PC-3 (cell line): ENCODE data around the gene ZBTB43. TPM values are rescaled to one million over a fixed set of nuclear protein-coding genes. Genes with fewer than 3 reads are reported as not detected.

Experiments
- ATAC-seq: fragments of 200-7000 bp; cut with Tn5 transposase; 2 replicates; pipeline ENCODE4 v1.9.1; 2020; ENCODE audit warnings: mild to moderate bottlenecking, moderate library complexity
- BruUV-seq: library from RNA; stranded (reverse); fragments of 400-500 nt; replicated peaks from 2 replicates; lab custom pipeline; 2021; lab: Mats Ljungman, UMichigan
- CTCF ChIA-PET: fragments of 300-600 bp; sonication (Branson Sonifier 250); formaldehyde crosslinking; loops from one replicate; lab custom pipeline; 2022; ENCODE audit warnings: antibody characterized with exemption; lab: Charles Lee
- POLR2A ChIA-PET: fragments of 300-600 bp; sonication (Branson Sonifier 250); formaldehyde crosslinking; loops from one replicate; lab custom pipeline; 2022; ENCODE audit warnings: antibody characterized with exemption; ENCODE audit not compliant: unreplicated experiment; lab: Charles Lee
- DNase-seq: peaks from one replicate; pipeline ENCODE4 v3.0.0-alpha.2; 2015
- H2AFZ ChIP-seq: fragments of 300-600 bp; sonication (generic); 2 replicates; pipeline ENCODE4 v1.6.0; 2016; ENCODE audit warnings: antibody characterized with exemption, low read length
- H3F3A ChIP-seq: fragments of 300-600 bp; sonication (generic); one replicate; pipeline ENCODE4 v1.6.0; 2017; ENCODE audit warnings: antibody characterized with exemption, low read length, control low read depth, mild to moderate bottlenecking; ENCODE audit not compliant: unreplicated experiment
- H3K27ac ChIP-seq: fragments of 300-600 bp; sonication (generic); 2 replicates; pipeline ENCODE4 v1.5.1; 2016; ENCODE audit warnings: mild to moderate bottlenecking, low read length
- H3K27me3 ChIP-seq: fragments of 300-600 bp; sonication (generic); 2 replicates; pipeline ENCODE4 v1.6.1; 2016; ENCODE audit warnings: low read length, mixed read lengths
- H3K36me3 ChIP-seq: fragments of 300-600 bp; sonication (generic); 2 replicates; pipeline ENCODE4 v1.6.1; 2016; ENCODE audit warnings: low read depth, mixed run types, low read length, mixed read lengths
- H3K4me1 ChIP-seq: fragments of 300-600 bp; sonication (generic); 2 replicates; pipeline ENCODE4 v1.5.1; 2016; ENCODE audit warnings: low read length; ENCODE audit not compliant: insufficient read depth
- H3K4me2 ChIP-seq: fragments of 300-600 bp; sonication (generic); 2 replicates; pipeline ENCODE4 v1.6.0; 2016; ENCODE audit warnings: low read length
- H3K4me3 ChIP-seq: fragments of 300-600 bp; sonication (generic); 2 replicates; pipeline ENCODE4 v1.5.1; 2016; ENCODE audit warnings: mild to moderate bottlenecking, low read length, mixed read lengths
- H3K79me2 ChIP-seq: fragments of 300-600 bp; sonication (generic); 2 replicates; pipeline ENCODE4 v1.6.1; 2017; ENCODE audit warnings: low read length, mixed read lengths
- H3K9ac ChIP-seq: fragments of 300-600 bp; sonication (generic); 2 replicates; pipeline ENCODE4 v1.6.0; 2016; ENCODE audit warnings: mild to moderate bottlenecking, low read length
- H3K9me2 ChIP-seq: fragments of 300-600 bp; sonication (generic); replicated peaks from 2 replicates; pipeline ENCODE4 v1.6.1; 2016; ENCODE audit warnings: mixed run types, low read length, mixed read lengths
- H3K9me3 ChIP-seq: fragments of 300-600 bp; sonication (generic); 2 replicates; pipeline ENCODE4 v1.6.1; 2016; ENCODE audit warnings: low read length, mixed read lengths
- H4K20me1 ChIP-seq: fragments of 300-600 bp; sonication (generic); 2 replicates; pipeline ENCODE4 v1.6.1; 2016; ENCODE audit warnings: low read length, mixed read lengths
- CTCF ChIP-seq: fragments of 300-600 bp; sonication (generic); conservative IDR thresholded peaks from 2 replicates; pipeline ENCODE4 v1.5.1; 2017; ENCODE audit warnings: antibody characterized with exemption, low read depth, mild to moderate bottlenecking, low read length
- EZH2 ChIP-seq: fragments of 300-600 bp; sonication (generic); IDR thresholded peaks from one replicate; pipeline ENCODE4 v1.6.1; 2017; ENCODE audit warnings: antibody characterized with exemption, mild to moderate bottlenecking, low read length; ENCODE audit not compliant: unreplicated experiment
- EZH2phosphoT487 ChIP-seq: fragments of 300-600 bp; sonication (generic); IDR thresholded peaks from 2 replicates; pipeline ENCODE4 v1.6.1; 2018; ENCODE audit warnings: mild to moderate bottlenecking, antibody characterized with exemption, low read length, borderline replicate concordance
- intact Hi-C: fragments of 100-400 bp; cut with micrococcal nuclease; formaldehyde crosslinking; loops from 2 replicates; pipeline ENCODE4 v1.9.0; 2023
- total RNA-seq: library from RNA; depleted of rRNA; stranded (reverse); fragments of >200 nt; gene quantifications from 2 replicates; pipeline ENCODE4 v1.2.3, GENCODE V29; 2014

The ZBTB43 gene
- total RNA-seq, 1 experiment from 2014 or later, result 5.9 TPM

GRCh38 chr9:126849591-126850225, 44.9 kb downstream of the ZBTB43 start:
- ATAC-seq, result no peak
- Histone ChIP-seq H4K20me1 (no peaks in the 10 kb centered on the region), H3K36me3 (no peaks in the 10 kb centered on the region), H3K27ac (no peak overlapping the region), H3K4me1 (no peaks in the 10 kb centered on the region), H3K4me3 (no peak overlapping the region), H3F3A (no peaks in the 10 kb centered on the region), H3K27me3 (no peaks in the 10 kb centered on the region), H3K9me2 (no peaks in the 10 kb centered on the region), H2AFZ (no peak overlapping the region), H3K9ac (no peak overlapping the region), H3K4me2 (no peak overlapping the region), H3K9me3 (no peaks in the 10 kb centered on the region), H3K79me2 (no peaks in the 10 kb centered on the region)
- CTCF ChIA-PET, result no interaction called here
- DNase-seq, result no peak
- no peak for TF ChIP-seq EZH2phosphoT487
- TF ChIP-seq CTCF, result no peak
- no peak for TF ChIP-seq EZH2
- POLR2A ChIA-PET, result no interaction called here
- intact Hi-C loops, result no loop called here
- BruUV-seq, result no TSS peak

DNA sequence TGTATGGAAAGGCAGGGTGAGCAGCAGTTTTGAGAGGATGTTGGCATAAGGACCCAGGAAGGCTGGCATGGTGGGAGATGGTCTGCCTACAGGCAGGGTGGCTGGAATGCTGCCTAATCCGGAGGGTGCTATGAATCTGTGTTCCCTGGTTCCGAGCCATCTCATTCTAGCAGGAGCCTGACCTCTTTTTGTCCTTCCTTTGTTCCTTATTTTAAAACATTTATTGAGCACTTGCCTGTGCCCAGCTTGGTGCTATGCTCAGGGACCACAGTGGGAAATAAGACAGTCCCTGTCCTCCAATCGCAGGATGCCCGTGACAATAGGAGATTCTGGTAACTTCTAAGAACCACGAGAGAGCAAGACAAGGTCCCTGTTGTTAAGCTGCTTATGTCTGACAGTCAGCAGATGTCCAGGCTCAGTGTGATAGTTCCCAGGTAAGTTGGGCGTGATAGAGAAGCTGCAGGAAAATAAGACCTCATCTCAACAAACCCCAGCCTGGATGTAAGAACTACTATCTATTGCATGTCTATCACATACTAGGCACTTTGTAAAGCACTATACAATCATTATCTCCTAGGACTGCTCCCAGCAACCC, 46.5 kb downstream of the ZBTB43 start:
- Histone ChIP-seq H3K27me3 (no peaks in the 10 kb centered on the region), H3K4me3 (no peak overlapping the region), H3K9ac (no peak overlapping the region), H3K9me2 (no peaks in the 10 kb centered on the region), H4K20me1 (no peaks in the 10 kb centered on the region), H3K9me3 (no peaks in the 10 kb centered on the region), H2AFZ (no peak overlapping the region), H3K79me2 (no peaks in the 10 kb centered on the region), H3K4me1 (no peaks in the 10 kb centered on the region), H3K27ac (no peak overlapping the region), H3K36me3 (no peaks in the 10 kb centered on the region), H3F3A (no peaks in the 10 kb centered on the region), H3K4me2 (no peak overlapping the region)
- ChIA-PET POLR2A (no interaction called here), CTCF (no interaction called here)
- no peak for ATAC-seq
- no peak for DNase-seq
- intact Hi-C loops, result no loop called here
- no TSS peak for BruUV-seq
- no peak for TF ChIP-seq CTCF
- TF ChIP-seq EZH2, result no peak
- no peak for TF ChIP-seq EZH2phosphoT487

DNA sequence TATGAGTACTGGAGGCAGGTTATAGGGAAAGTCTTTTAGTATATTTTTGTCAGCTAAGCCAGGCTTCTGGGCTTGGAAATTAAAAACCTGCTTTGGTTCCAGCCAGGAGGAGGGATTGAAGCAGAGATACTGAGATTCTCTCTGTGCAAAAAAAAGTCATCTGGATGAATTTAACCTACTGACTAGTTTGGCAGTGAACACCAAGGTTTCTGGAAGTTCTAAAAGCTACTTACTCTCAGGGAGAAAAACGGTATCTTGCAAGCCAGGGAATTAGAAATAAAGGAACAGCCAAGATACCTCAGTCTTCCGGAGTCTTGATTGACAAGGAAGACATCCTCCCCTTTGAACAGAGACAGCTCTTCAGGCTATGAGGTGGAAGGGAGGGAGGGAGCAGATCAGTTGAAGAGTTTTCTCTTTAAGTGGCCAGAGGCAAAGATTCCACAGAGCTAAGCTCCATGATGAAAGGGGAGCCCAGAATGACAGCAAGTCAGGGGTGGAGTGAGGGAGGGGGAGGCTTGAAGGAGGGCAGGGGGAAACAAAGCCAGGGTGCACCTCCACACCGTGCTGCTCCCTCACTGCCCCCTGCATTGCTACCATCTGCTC, 47.3 kb downstream of the ZBTB43 start:
- intact Hi-C loops, result no loop called here
- H3K4me2 ChIP-seq, result no peak overlapping the region
- H3K79me2 ChIP-seq, result no peaks in the 10 kb centered on the region
- ATAC-seq (no peak), DNase-seq (no peak)
- H3K9me3 ChIP-seq, result no peaks in the 10 kb centered on the region
- H3K27ac ChIP-seq, result no peak overlapping the region
- CTCF ChIA-PET, result interaction anchor here (0.6 kb wide), 1 partner anchor 30 kb away, joined by 3 read pairs; no protein-coding TSS in a partner anchor
- no peaks in the 10 kb centered on the region for H4K20me1 ChIP-seq
- H3K4me3 ChIP-seq, result no peak overlapping the region
- no peaks in the 10 kb centered on the region for H3K4me1 ChIP-seq
- no peaks in the 10 kb centered on the region for H3K9me2 ChIP-seq
- H3K36me3 ChIP-seq, result no peaks in the 10 kb centered on the region
- POLR2A ChIA-PET, result no interaction called here
- no peak overlapping the region for H2AFZ ChIP-seq
- no peaks in the 10 kb centered on the region for H3F3A ChIP-seq
- H3K9ac ChIP-seq, result no peak overlapping the region
- BruUV-seq, result no TSS peak
- H3K27me3 ChIP-seq, result no peaks in the 10 kb centered on the region
- TF ChIP-seq CTCF, result no peak
- no peak for TF ChIP-seq EZH2phosphoT487
- TF ChIP-seq EZH2, result no peak
